ENCODE measurements around the gene IL11. TPM values are rescaled to one million over a fixed set of nuclear protein-coding genes. Genes with fewer than 3 reads are reported as not detected.
A peak's percentile ranks its signal among the peaks of the same experiment; 100 is the strongest.

The IL11 gene
- total and polyA plus RNA-seq, 2 experiments from 2014 or later = 6.7 to 28.7 TPM

- Histone ChIP-seq H2AFZ (peak overlapping the region; percentile 68), H3K9me2 (ENCODE audit: insufficient read depth) (no peaks in the 10 kb centered on the region), H3F3A (ENCODE audit: insufficient read depth) (no peaks in the 10 kb centered on the region), H3K4me2 (ENCODE audit: unreplicated experiment) (no peak overlapping the region), H3K27ac (no peak overlapping the region), H3K27me3 (replicated peaks; ENCODE audit: insufficient read depth) (no peaks in the 10 kb centered on the region), H3K9ac (no peak overlapping the region), H3K36me3 (ENCODE audit: low read depth) (no peaks in the 10 kb centered on the region), H3K79me2 (ENCODE audit: insufficient read depth) (no peaks in the 10 kb centered on the region), H4K20me1 (ENCODE audit: insufficient read depth) (no peaks in the 10 kb centered on the region), H3K9me3 (ENCODE audit: low read depth) (no peaks in the 10 kb centered on the region), H3K4me3 (no peak overlapping the region), H3K4me1 (ENCODE audit: insufficient read depth) (no peaks in the 10 kb centered on the region)
- WGBS, 2 experiments (ENCODE audit: low coverage in 1 of 2, low lambda C conversion rate in 2 of 2, missing lambda C conversion rate in 2 of 2) = 8 to 9% methylated on average over 20 to 21 of the region's 21 CpGs
- TF ChIP-seq EZH2 (IDR thresholded peaks at IDR 0.05; ENCODE audit: insufficient read depth, poor library complexity, severe bottlenecking) = no peak
- TF ChIP-seq EZH2phosphoT487 (IDR thresholded peaks at IDR 0.05; ENCODE audit: insufficient read depth, low read depth) = no peak
- in situ Hi-C loops (cut with MboI) = no loop called here
- peak; percentile 72 for DNase-seq
Measured at GRCh38 chr19:55319785-55320184, 50.5 kb downstream of the IL11 start.

GRCh38 chr19:55316646-55317045 lies 53.6 kb downstream of the IL11 start:
- no peaks in the 10 kb centered on the region for H3K4me1 ChIP-seq (ENCODE audit: insufficient read depth)
- H3K27me3 ChIP-seq (replicated peaks; ENCODE audit: insufficient read depth) = no peaks in the 10 kb centered on the region
- H3K9ac ChIP-seq = no peak overlapping the region
- H3K9me3 ChIP-seq (ENCODE audit: low read depth) = no peaks in the 10 kb centered on the region
- H3K4me2 ChIP-seq (ENCODE audit: unreplicated experiment) = no peak overlapping the region
- in situ Hi-C loops (cut with MboI) = no loop called here
- no peaks in the 10 kb centered on the region for H3K79me2 ChIP-seq (ENCODE audit: insufficient read depth)
- TF ChIP-seq EZH2phosphoT487 (IDR thresholded peaks at IDR 0.05; ENCODE audit: insufficient read depth, low read depth) = no peak
- no peak for TF ChIP-seq EZH2 (IDR thresholded peaks at IDR 0.05; ENCODE audit: insufficient read depth, poor library complexity, severe bottlenecking)
- H3K9me2 ChIP-seq (ENCODE audit: insufficient read depth) = no peaks in the 10 kb centered on the region
- no peak for DNase-seq
- 55 to 61% methylated on average over 8 of the region's 8 CpGs for WGBS, 2 experiments (ENCODE audit: low coverage in 1 of 2, low lambda C conversion rate in 2 of 2, missing lambda C conversion rate in 2 of 2)
- H2AFZ ChIP-seq = no peak overlapping the region
- no peaks in the 10 kb centered on the region for H3F3A ChIP-seq (ENCODE audit: insufficient read depth)
- H3K36me3 ChIP-seq (ENCODE audit: low read depth) = no peaks in the 10 kb centered on the region
- H3K4me3 ChIP-seq = no peak overlapping the region
- no peak overlapping the region for H3K27ac ChIP-seq
- H4K20me1 ChIP-seq (ENCODE audit: insufficient read depth) = no peaks in the 10 kb centered on the region

- no peaks in the 10 kb centered on the region for H3F3A ChIP-seq (ENCODE audit: insufficient read depth)
- H3K27ac ChIP-seq = no peak overlapping the region
- in situ Hi-C loops (cut with MboI) = no loop called here
- no peaks in the 10 kb centered on the region for H3K27me3 ChIP-seq (replicated peaks; ENCODE audit: insufficient read depth)
- H3K9me2 ChIP-seq (ENCODE audit: insufficient read depth) = no peaks in the 10 kb centered on the region
- TF ChIP-seq EZH2phosphoT487 (IDR thresholded peaks at IDR 0.05; ENCODE audit: insufficient read depth, low read depth) (no peak), EZH2 (IDR thresholded peaks at IDR 0.05; ENCODE audit: insufficient read depth, poor library complexity, severe bottlenecking) (no peak)
- no peaks in the 10 kb centered on the region for H3K9me3 ChIP-seq (ENCODE audit: low read depth)
- H4K20me1 ChIP-seq (ENCODE audit: insufficient read depth) = no peaks in the 10 kb centered on the region
- no peak overlapping the region for H2AFZ ChIP-seq
- WGBS, 2 experiments (ENCODE audit: low coverage in 1 of 2, low lambda C conversion rate in 2 of 2, missing lambda C conversion rate in 2 of 2) = 67 to 71% methylated on average over 13 of the region's 13 CpGs
- no peak overlapping the region for H3K4me3 ChIP-seq
- H3K4me1 ChIP-seq (ENCODE audit: insufficient read depth) = no peaks in the 10 kb centered on the region
- no peaks in the 10 kb centered on the region for H3K36me3 ChIP-seq (ENCODE audit: low read depth)
- H3K4me2 ChIP-seq (ENCODE audit: unreplicated experiment) = no peak overlapping the region
- DNase-seq = no peak
- no peaks in the 10 kb centered on the region for H3K79me2 ChIP-seq (ENCODE audit: insufficient read depth)
- H3K9ac ChIP-seq = no peak overlapping the region
Measured at GRCh38 chr19:55315956-55316525, 54.2 kb downstream of the IL11 start.

GRCh38 chr19:55314396-55314795 lies 55.9 kb downstream of the IL11 start:
- Histone ChIP-seq H3K27ac (no peak overlapping the region), H3K9me3 (ENCODE audit: low read depth) (no peaks in the 10 kb centered on the region)
- TF ChIP-seq EZH2 (IDR thresholded peaks at IDR 0.05; ENCODE audit: insufficient read depth, poor library complexity, severe bottlenecking) (no peak), EZH2phosphoT487 (IDR thresholded peaks at IDR 0.05; ENCODE audit: insufficient read depth, low read depth) (no peak)

More at GRCh38 chr19:55314396-55314795, 55.9 kb downstream of the IL11 start:
- WGBS, 2 experiments (ENCODE audit: low coverage in 1 of 2, low lambda C conversion rate in 2 of 2, missing lambda C conversion rate in 2 of 2) = 66 to 68% methylated on average over 8 of the region's 8 CpGs
- Histone ChIP-seq H3K9me2 (ENCODE audit: insufficient read depth) (no peaks in the 10 kb centered on the region), H3F3A (ENCODE audit: insufficient read depth) (no peaks in the 10 kb centered on the region), H3K4me1 (ENCODE audit: insufficient read depth) (no peaks in the 10 kb centered on the region), H4K20me1 (ENCODE audit: insufficient read depth) (no peaks in the 10 kb centered on the region), H3K4me3 (no peak overlapping the region), H3K79me2 (ENCODE audit: insufficient read depth) (no peaks in the 10 kb centered on the region), H2AFZ (no peak overlapping the region), H3K4me2 (ENCODE audit: unreplicated experiment) (no peak overlapping the region), H3K36me3 (ENCODE audit: low read depth) (no peaks in the 10 kb centered on the region), H3K27me3 (replicated peaks; ENCODE audit: insufficient read depth) (no peaks in the 10 kb centered on the region), H3K9ac (no peak overlapping the region)
- DNase-seq = no peak
- in situ Hi-C loops (cut with MboI) = no loop called here

Other genes with a start within 250 kb of the IL11 start
- gene TNNT1, start 221.3 kb downstream of the IL11 start, total RNA-seq (2014; rRNA removed; shearing (Covaris generic)) = 0.76 TPM in 1 of 2 replicates, not detected in the other
- gene TNNT1, start 221.3 kb downstream of the IL11 start, polyA plus RNA-seq (2016; fragmentation: Nextera tagmentation; extraction: Ambion mirVana) = 1.3 and 1.8 TPM in 2 replicates
- gene TNNI3, start 212.7 kb downstream of the IL11 start, total RNA-seq (2014; rRNA removed; shearing (Covaris generic)) = not detected in 2 replicates
- 0.35 TPM in 1 of 2 replicates, not detected in the other for gene TNNI3, start 212.7 kb downstream of the IL11 start, polyA plus RNA-seq (2016; fragmentation: Nextera tagmentation; extraction: Ambion mirVana)
- 0.22 and 0.25 TPM in 2 replicates for gene DNAAF3, start 203.8 kb downstream of the IL11 start, total RNA-seq (2014; rRNA removed; shearing (Covaris generic))
- 0.39 and 0.47 TPM in 2 replicates for gene DNAAF3, start 203.8 kb downstream of the IL11 start, polyA plus RNA-seq (2016; fragmentation: Nextera tagmentation; extraction: Ambion mirVana)
- gene SYT5, start 190.2 kb downstream of the IL11 start, total RNA-seq (2014; rRNA removed; shearing (Covaris generic)) = not detected in 2 replicates
- 0.28 and 0.38 TPM in 2 replicates for gene SYT5, start 190.2 kb downstream of the IL11 start, polyA plus RNA-seq (2016; fragmentation: Nextera tagmentation; extraction: Ambion mirVana)
- 0.43 and 2.9 TPM in 2 replicates for gene PTPRH, start 161.0 kb downstream of the IL11 start, total RNA-seq (2014; rRNA removed; shearing (Covaris generic))
- 0.28 and 0.49 TPM in 2 replicates for gene PTPRH, start 161.0 kb downstream of the IL11 start, polyA plus RNA-seq (2016; fragmentation: Nextera tagmentation; extraction: Ambion mirVana)
- gene TMEM86B, start 141.7 kb downstream of the IL11 start, total RNA-seq (2014; rRNA removed; shearing (Covaris generic)) = 0.63 and 2.4 TPM in 2 replicates
- 0.41 and 0.46 TPM in 2 replicates for gene TMEM86B, start 141.7 kb downstream of the IL11 start, polyA plus RNA-seq (2016; fragmentation: Nextera tagmentation; extraction: Ambion mirVana)
- gene PPP6R1, start 111.4 kb downstream of the IL11 start, total RNA-seq (2014; rRNA removed; shearing (Covaris generic)) = 36.2 and 36.9 TPM in 2 replicates
- 9.7 and 12.1 TPM in 2 replicates for gene PPP6R1, start 111.4 kb downstream of the IL11 start, polyA plus RNA-seq (2016; fragmentation: Nextera tagmentation; extraction: Ambion mirVana)
- gene HSPBP1, start 90.4 kb downstream of the IL11 start, total RNA-seq (2014; rRNA removed; shearing (Covaris generic)) = 31.9 and 42.5 TPM in 2 replicates
- 60.2 and 62.5 TPM in 2 replicates for gene HSPBP1, start 90.4 kb downstream of the IL11 start, polyA plus RNA-seq (2016; fragmentation: Nextera tagmentation; extraction: Ambion mirVana)
- gene BRSK1, start 86.5 kb downstream of the IL11 start, total RNA-seq (2014; rRNA removed; shearing (Covaris generic)) = 1.9 and 11.9 TPM in 2 replicates
- gene BRSK1, start 86.5 kb downstream of the IL11 start, polyA plus RNA-seq (2016; fragmentation: Nextera tagmentation; extraction: Ambion mirVana) = 0.39 and 0.55 TPM in 2 replicates
- not detected in 2 replicates for gene TMEM150B, start 45.1 kb downstream of the IL11 start, total RNA-seq (2014; rRNA removed; shearing (Covaris generic))
- not detected in 2 replicates for gene TMEM150B, start 45.1 kb downstream of the IL11 start, polyA plus RNA-seq (2016; fragmentation: Nextera tagmentation; extraction: Ambion mirVana)
- gene KMT5C, start 30.6 kb downstream of the IL11 start, total RNA-seq (2014; rRNA removed; shearing (Covaris generic)) = 8.1 and 8.6 TPM in 2 replicates
- 1.9 and 2.7 TPM in 2 replicates for gene KMT5C, start 30.6 kb downstream of the IL11 start, polyA plus RNA-seq (2016; fragmentation: Nextera tagmentation; extraction: Ambion mirVana)
- gene COX6B2, start 15.7 kb downstream of the IL11 start, total RNA-seq (2014; rRNA removed; shearing (Covaris generic)) = not detected in 2 replicates
- gene COX6B2, start 15.7 kb downstream of the IL11 start, polyA plus RNA-seq (2016; fragmentation: Nextera tagmentation; extraction: Ambion mirVana) = not detected in 2 replicates
- not detected in 2 replicates for gene GARIN5B, start 7.2 kb downstream of the IL11 start, total RNA-seq (2014; rRNA removed; shearing (Covaris generic))
- not detected in 2 replicates for gene GARIN5B, start 7.2 kb downstream of the IL11 start, polyA plus RNA-seq (2016; fragmentation: Nextera tagmentation; extraction: Ambion mirVana)
- gene TMEM190, start 6.4 kb upstream of the IL11 start, total RNA-seq (2014; rRNA removed; shearing (Covaris generic)) = not detected in 2 replicates
- gene TMEM190, start 6.4 kb upstream of the IL11 start, polyA plus RNA-seq (2016; fragmentation: Nextera tagmentation; extraction: Ambion mirVana) = 0.47 TPM in 1 of 2 replicates, not detected in the other
- 0.97 and 1.8 TPM in 2 replicates for gene TMEM238, start 13.8 kb upstream of the IL11 start, total RNA-seq (2014; rRNA removed; shearing (Covaris generic))
- gene TMEM238, start 13.8 kb upstream of the IL11 start, polyA plus RNA-seq (2016; fragmentation: Nextera tagmentation; extraction: Ambion mirVana) = not detected in 2 replicates
- 300 and 875 TPM in 2 replicates for gene RPL28, start 15.5 kb upstream of the IL11 start, total RNA-seq (2014; rRNA removed; shearing (Covaris generic))
- gene RPL28, start 15.5 kb upstream of the IL11 start, polyA plus RNA-seq (2016; fragmentation: Nextera tagmentation; extraction: Ambion mirVana) = 530 and 536 TPM in 2 replicates
- 54.4 and 82.2 TPM in 2 replicates for gene UBE2S, start 37.3 kb upstream of the IL11 start, total RNA-seq (2014; rRNA removed; shearing (Covaris generic))
- 106 and 107 TPM in 2 replicates for gene UBE2S, start 37.3 kb upstream of the IL11 start, polyA plus RNA-seq (2016; fragmentation: Nextera tagmentation; extraction: Ambion mirVana)
- gene SHISA7, start 72.8 kb upstream of the IL11 start, total RNA-seq (2014; rRNA removed; shearing (Covaris generic)) = not detected in 2 replicates
- gene SHISA7, start 72.8 kb upstream of the IL11 start, polyA plus RNA-seq (2016; fragmentation: Nextera tagmentation; extraction: Ambion mirVana) = not detected in 2 replicates
- gene ISOC2, start 91.2 kb upstream of the IL11 start, total RNA-seq (2014; rRNA removed; shearing (Covaris generic)) = 103 and 116 TPM in 2 replicates
- gene ISOC2, start 91.2 kb upstream of the IL11 start, polyA plus RNA-seq (2016; fragmentation: Nextera tagmentation; extraction: Ambion mirVana) = 34.0 and 35.3 TPM in 2 replicates
- not detected in 2 replicates for gene C19orf85, start 94.3 kb upstream of the IL11 start, total RNA-seq (2014; rRNA removed; shearing (Covaris generic))
- not detected in 2 replicates for gene C19orf85, start 94.3 kb upstream of the IL11 start, polyA plus RNA-seq (2016; fragmentation: Nextera tagmentation; extraction: Ambion mirVana)
- 1.7 and 4.3 TPM in 2 replicates for gene ZNF628, start 106.2 kb upstream of the IL11 start, total RNA-seq (2014; rRNA removed; shearing (Covaris generic))
- gene ZNF628, start 106.2 kb upstream of the IL11 start, polyA plus RNA-seq (2016; fragmentation: Nextera tagmentation; extraction: Ambion mirVana) = 1.1 TPM in 2 replicates
- gene NAT14, start 114.7 kb upstream of the IL11 start, total RNA-seq (2014; rRNA removed; shearing (Covaris generic)) = 13.4 and 13.9 TPM in 2 replicates
- gene NAT14, start 114.7 kb upstream of the IL11 start, polyA plus RNA-seq (2016; fragmentation: Nextera tagmentation; extraction: Ambion mirVana) = 11.1 and 12.0 TPM in 2 replicates
- 12.6 and 14.4 TPM in 2 replicates for gene SSC5D, start 118.0 kb upstream of the IL11 start, total RNA-seq (2014; rRNA removed; shearing (Covaris generic))
- 9.8 and 10.0 TPM in 2 replicates for gene SSC5D, start 118.0 kb upstream of the IL11 start, polyA plus RNA-seq (2016; fragmentation: Nextera tagmentation; extraction: Ambion mirVana)
- not detected in 2 replicates for gene SBK2, start 166.7 kb upstream of the IL11 start, total RNA-seq (2014; rRNA removed; shearing (Covaris generic))
- gene SBK2, start 166.7 kb upstream of the IL11 start, polyA plus RNA-seq (2016; fragmentation: Nextera tagmentation; extraction: Ambion mirVana) = not detected in 2 replicates
- not detected in 2 replicates for gene SBK3, start 175.1 kb upstream of the IL11 start, total RNA-seq (2014; rRNA removed; shearing (Covaris generic))
- gene SBK3, start 175.1 kb upstream of the IL11 start, polyA plus RNA-seq (2016; fragmentation: Nextera tagmentation; extraction: Ambion mirVana) = not detected in 2 replicates
- gene ZNF579, start 210.4 kb upstream of the IL11 start, total RNA-seq (2014; rRNA removed; shearing (Covaris generic)) = 7.1 and 7.9 TPM in 2 replicates
- 1.7 and 1.8 TPM in 2 replicates for gene ZNF579, start 210.4 kb upstream of the IL11 start, polyA plus RNA-seq (2016; fragmentation: Nextera tagmentation; extraction: Ambion mirVana)
- 3.4 and 5.6 TPM in 2 replicates for gene FIZ1, start 229.1 kb upstream of the IL11 start, total RNA-seq (2014; rRNA removed; shearing (Covaris generic))
- gene FIZ1, start 229.1 kb upstream of the IL11 start, polyA plus RNA-seq (2016; fragmentation: Nextera tagmentation; extraction: Ambion mirVana) = 2.3 TPM in 2 replicates
- gene ZNF524, start 229.8 kb upstream of the IL11 start, total RNA-seq (2014; rRNA removed; shearing (Covaris generic)) = 9.9 and 17.8 TPM in 2 replicates
- gene ZNF524, start 229.8 kb upstream of the IL11 start, polyA plus RNA-seq (2016; fragmentation: Nextera tagmentation; extraction: Ambion mirVana) = 16.2 and 18.2 TPM in 2 replicates
- gene ZNF865, start 235.2 kb upstream of the IL11 start, total RNA-seq (2014; rRNA removed; shearing (Covaris generic)) = 1.3 and 1.5 TPM in 2 replicates
- 0.21 and 0.51 TPM in 2 replicates for gene ZNF865, start 235.2 kb upstream of the IL11 start, polyA plus RNA-seq (2016; fragmentation: Nextera tagmentation; extraction: Ambion mirVana)